ENCODE measurements around the gene PRKCZ. TPM values are rescaled to one million over a fixed set of nuclear protein-coding genes. Genes with fewer than 3 reads are reported as not detected.

Gene PRKCZ
- total and polyA plus RNA-seq, 2 experiments from 2014 or later: 26.2 to 36.9 TPM

- no peak for TF ChIP-seq JUNB (IDR thresholded peaks at IDR 0.05; ENCODE audit: unreplicated experiment)
- TF ChIP-seq ETS1 (IDR thresholded peaks at IDR 0.05): no peak
- no peak for TF ChIP-seq CREB1 (CRISPR knock-in tag; IDR thresholded peaks at IDR 0.05; ENCODE audit: low read depth)
- TF ChIP-seq ZNF114 (CRISPR knock-in tag; IDR thresholded peaks at IDR 0.05): no peak
- TF ChIP-seq ZNF331 (CRISPR knock-in tag; IDR thresholded peaks at IDR 0.05; ENCODE audit: low read depth): no peak
Observed at GRCh38 chr1:2004856-2005255, 45.4 kb upstream of the PRKCZ start (continued).

- no peak; the same call in 1 of the 3 replicates for ATAC-seq
- TF ChIP-seq POLR2AphosphoS5 (IDR thresholded peaks at IDR 0.05; ENCODE audit: low read depth): no peak
- no peak for TF ChIP-seq ZNF331 (CRISPR knock-in tag; IDR thresholded peaks at IDR 0.05; ENCODE audit: low read depth)
- TF ChIP-seq EZH2phosphoT487 (IDR thresholded peaks at IDR 0.05; ENCODE audit: unreplicated experiment): no peak
- TF ChIP-seq CTCF (conservative IDR thresholded peaks at IDR 0.05; ENCODE audit: low read depth in 2 of 2): no peak
- no peak for TF ChIP-seq CREB1 (CRISPR knock-in tag; IDR thresholded peaks at IDR 0.05; ENCODE audit: low read depth)
- TF ChIP-seq ZNF114 (CRISPR knock-in tag; IDR thresholded peaks at IDR 0.05): no peak
- no peak for TF ChIP-seq REST (IDR thresholded peaks at IDR 0.05; ENCODE audit: unreplicated experiment)
- no peak for TF ChIP-seq JUNB (IDR thresholded peaks at IDR 0.05; ENCODE audit: unreplicated experiment)
- TF ChIP-seq STAT1 (IDR thresholded peaks at IDR 0.05; ENCODE audit: unreplicated experiment): no peak
- TF ChIP-seq NANOG (IDR thresholded peaks at IDR 0.05; ENCODE audit: borderline replicate concordance): no peak
Observed at GRCh38 chr1:2009101-2010053, 40.8 kb upstream of the PRKCZ start.

More at GRCh38 chr1:2009101-2010053, 40.8 kb upstream of the PRKCZ start:
- Mint-ChIP-seq H3K27ac (no peak overlapping the region), H3K36me3 (ENCODE audit: low read depth) (no peaks in the 10 kb centered on the region), H3K27me3 (ENCODE audit: insufficient read depth, low read depth, poor library complexity) (peaks cover 10% of the 10 kb centered on the region), H3K9me3 (no peaks in the 10 kb centered on the region), H3K4me3 (no peak overlapping the region), H3K4me1 (no peaks in the 10 kb centered on the region)
- Histone ChIP-seq H3K27me3 (ENCODE audit: insufficient read depth) (no peaks in the 10 kb centered on the region), H4K20me1 (replicated peaks; ENCODE audit: insufficient read depth) (no peaks in the 10 kb centered on the region), H2AFZ (no peak overlapping the region), H3K79me2 (replicated peaks; ENCODE audit: insufficient read depth) (no peaks in the 10 kb centered on the region), H3K36me3 (ENCODE audit: insufficient read depth) (no peaks in the 10 kb centered on the region), H3K4me2 (no peak overlapping the region), H3K9me2 (ENCODE audit: insufficient read depth) (no peaks in the 10 kb centered on the region), H3K27ac (ENCODE audit: low read depth) (no peak overlapping the region), H3F3A (replicated peaks; ENCODE audit: low read depth) (no peaks in the 10 kb centered on the region), H3K4me1 (ENCODE audit: insufficient read depth) (no peaks in the 10 kb centered on the region), H3K4me3 (no peak overlapping the region)
- no peak for DNase-seq (ENCODE audit: low spot score)
